ENCODE data around the gene SYCE3.

The SYCE3 gene

GRCh38 chr22:50548921-50549790 is 13.6 kb downstream of the SYCE3 start:
- DNase-seq (ENCODE audit: low spot score), result no peak

GRCh38 chr22:50548040-50548920 is 14.4 kb downstream of the SYCE3 start:
- no peak for DNase-seq (ENCODE audit: low spot score)

- no peak for DNase-seq (ENCODE audit: low spot score)
Observed at GRCh38 chr22:50547263-50547985, 15.3 kb downstream of the SYCE3 start.

- DNase-seq (ENCODE audit: low spot score), result no peak
Observed at GRCh38 chr22:50546326-50547262, 16.1 kb downstream of the SYCE3 start.

GRCh38 chr22:50545522-50546325 is 17.0 kb downstream of the SYCE3 start, which contains the start of gene KLHDC7B:
TSS of gene KLHDC7B (plus strand) at chr22:50545899. CDS start at chr22:50546244, 345 bp downstream.
- no peak for DNase-seq (ENCODE audit: low spot score)

- peak; percentile 50 for DNase-seq (ENCODE audit: low spot score)
Observed at GRCh38 chr22:50544746-50545253, 17.9 kb downstream of the SYCE3 start.

- peak; percentile 83 for DNase-seq (ENCODE audit: low spot score)
Observed at GRCh38 chr22:50544078-50544745, 18.5 kb downstream of the SYCE3 start.

- no peak for DNase-seq (ENCODE audit: low spot score)
Observed at GRCh38 chr22:50542416-50542927, 20.2 kb downstream of the SYCE3 start.

- peak; percentile 71 for DNase-seq (ENCODE audit: low spot score)
Observed at GRCh38 chr22:50541667-50542026, 21.1 kb downstream of the SYCE3 start.

GRCh38 chr22:50540381-50540780 is 22.3 kb downstream of the SYCE3 start:
- no peak for DNase-seq (ENCODE audit: low spot score)

- DNase-seq (ENCODE audit: low spot score), result no peak
Observed at GRCh38 chr22:50537765-50538164, 25.0 kb downstream of the SYCE3 start.

GRCh38 chr22:50536226-50536625 is 26.5 kb downstream of the SYCE3 start:
- no peak for DNase-seq (ENCODE audit: low spot score)

GRCh38 chr22:50535113-50535512 is 27.6 kb downstream of the SYCE3 start:
- DNase-seq (ENCODE audit: low spot score), result no peak

GRCh38 chr22:50533856-50534711 is 28.6 kb downstream of the SYCE3 start:
- DNase-seq (ENCODE audit: low spot score), result peak; percentile 59

- no peak for DNase-seq (ENCODE audit: low spot score)
Observed at GRCh38 chr22:50532824-50533796, 29.6 kb downstream of the SYCE3 start.

GRCh38 chr22:50531962-50532674 is 30.6 kb downstream of the SYCE3 start:
- DNase-seq (ENCODE audit: low spot score), result peak; percentile 64
